Fibroblast of lung (primary cell): ENCODE measurements around the gene MAPKAPK2.

Experiments
- EZH2 ChIP-seq: IDR thresholded peaks from 2 replicates; pipeline ENCODE4 v1.5.1; 2012; ENCODE audit warnings: low read length, control low read depth, mild to moderate bottlenecking; ENCODE audit errors: missing control alignments
- TF ChIP-seq, protein P1 (sequence below), 2 donors: IDR thresholded peaks in 1 of 2; conservative IDR thresholded peaks in 1 of 2; 1 replicate in 1 of 2; 2 replicates in 1 of 2; pipeline ENCODE4 v1.5.1; 2011 to 2012; ENCODE audit warnings: low read length in 2 of 2, control low read depth in 1 of 2, inconsistent platforms in 1 of 2, low read depth in 1 of 2, mild to moderate bottlenecking in 1 of 2

GRCh38 chr1:206719169-206719839, 34.6 kb downstream of the MAPKAPK2 start:
- TF ChIP-seq, protein P1, sequence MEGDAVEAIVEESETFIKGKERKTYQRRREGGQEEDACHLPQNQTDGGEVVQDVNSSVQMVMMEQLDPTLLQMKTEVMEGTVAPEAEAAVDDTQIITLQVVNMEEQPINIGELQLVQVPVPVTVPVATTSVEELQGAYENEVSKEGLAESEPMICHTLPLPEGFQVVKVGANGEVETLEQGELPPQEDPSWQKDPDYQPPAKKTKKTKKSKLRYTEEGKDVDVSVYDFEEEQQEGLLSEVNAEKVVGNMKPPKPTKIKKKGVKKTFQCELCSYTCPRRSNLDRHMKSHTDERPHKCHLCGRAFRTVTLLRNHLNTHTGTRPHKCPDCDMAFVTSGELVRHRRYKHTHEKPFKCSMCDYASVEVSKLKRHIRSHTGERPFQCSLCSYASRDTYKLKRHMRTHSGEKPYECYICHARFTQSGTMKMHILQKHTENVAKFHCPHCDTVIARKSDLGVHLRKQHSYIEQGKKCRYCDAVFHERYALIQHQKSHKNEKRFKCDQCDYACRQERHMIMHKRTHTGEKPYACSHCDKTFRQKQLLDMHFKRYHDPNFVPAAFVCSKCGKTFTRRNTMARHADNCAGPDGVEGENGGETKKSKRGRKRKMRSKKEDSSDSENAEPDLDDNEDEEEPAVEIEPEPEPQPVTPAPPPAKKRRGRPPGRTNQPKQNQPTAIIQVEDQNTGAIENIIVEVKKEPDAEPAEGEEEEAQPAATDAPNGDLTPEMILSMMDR (conservative IDR thresholded peaks at IDR 0.05 in 1 of 2, IDR thresholded peaks at IDR 0.05 in 1 of 2; ENCODE audit: low read depth in 1 of 2, low read length in 2 of 2): no peak
- TF ChIP-seq EZH2: no peak
